HCT116 (cell line): ENCODE measurements around the gene NDUFS6. TPM values are rescaled to one million over a fixed set of nuclear protein-coding genes. Genes with fewer than 3 reads are reported as not detected.

Experiments
- ATAC-seq: fragments of 200-7000 bp; cut with Tn5 transposase; 2 replicates; pipeline ENCODE4 v1.9.1; 2020; ENCODE audit warnings: mild to moderate bottlenecking, moderate library complexity
- BruUV-seq: library from RNA; stranded (reverse); fragments of 400-500 nt; replicated peaks from 2 replicates; lab custom pipeline; 2021; lab: Mats Ljungman, UMichigan
- CTCF ChIA-PET: fragments of 300-600 bp; sonication (Branson Sonifier 250); formaldehyde crosslinking; loops from one replicate; lab custom pipeline; 2021; ENCODE audit warnings: antibody characterized with exemption; lab: Charles Lee
- POLR2A ChIA-PET: fragments of 300-600, 350-600 bp; sonication (Branson Sonifier 250); formaldehyde crosslinking; loops from one replicate; lab custom pipeline; 2021; ENCODE audit warnings: antibody characterized with exemption; lab: Charles Lee
- RAD21 ChIA-PET, 2 experiments: fragments of 300-600 bp; sonication (Branson Sonifier 250); formaldehyde crosslinking; loops; one replicate each; lab custom pipeline; 2023; ENCODE audit warnings: low total read pairs in 2 of 2; ENCODE audit not compliant: uncharacterized antibody in 2 of 2, unreplicated experiment in 2 of 2, low non-redundant PET in 1 of 2; lab: Charles Lee
- DNase-seq: peaks from one replicate; pipeline ENCODE4 v3.0.0-alpha.2; 2010; ENCODE audit warnings: low read depth, low spot score
- H2AFZ ChIP-seq: fragments of 200-600 bp; shearing (Covaris generic), sonication (generic); 2 replicates; pipeline ENCODE4 v1.6.1; 2017; ENCODE audit warnings: low read depth, mixed run types, mixed read lengths, antibody characterized with exemption, low read length; ENCODE audit not compliant: poor library complexity, severe bottlenecking
- H3K27ac ChIP-seq: 2 replicates; pipeline ENCODE4 v1.5.1; 2012; ENCODE audit warnings: low read depth, low read length
- H3K27me3 ChIP-seq: fragments of 200-600 bp; sonication (generic); 2 replicates; pipeline ENCODE4 v1.6.1; 2016; ENCODE audit warnings: mixed run types, low read length, mixed read lengths; ENCODE audit not compliant: insufficient read depth
- H3K36me3 ChIP-seq, 2 experiments: fragments of 200-500 bp in 1 of 2; fragments of 200-600 bp in 1 of 2; sonication (Bioruptor generic) in 1 of 2; sonication (generic) in 1 of 2; 2 replicates each; pipeline versions ENCODE4 v1.5.1 to v1.6.1; 2014 to 2016; ENCODE audit warnings: low read length in 2 of 2, inconsistent platforms in 1 of 2, mixed read lengths in 1 of 2, mixed run types in 1 of 2; ENCODE audit not compliant: insufficient read depth in 2 of 2, control insufficient read depth in 1 of 2
- H3K4me1 ChIP-seq, 2 experiments: fragments of 200-600 bp in 1 of 2; sonication (generic) in 1 of 2; 2 replicates each; pipeline versions ENCODE4 v1.5.1 to v1.6.1; 2012 to 2017; ENCODE audit warnings: low read length in 2 of 2, inconsistent platforms in 1 of 2, mild to moderate bottlenecking in 1 of 2, mixed read lengths in 1 of 2, mixed run types in 1 of 2, moderate library complexity in 1 of 2; ENCODE audit not compliant: insufficient read depth in 2 of 2, control insufficient read depth in 1 of 2
- H3K4me2 ChIP-seq: fragments of 200-600 bp; sonication (generic); 2 replicates; pipeline ENCODE4 v1.6.1; 2017; ENCODE audit warnings: mixed run types, low read length, mixed read lengths
- H3K4me3 ChIP-seq, 2 experiments: fragments of 200-600 bp in 1 of 2; sonication (generic) in 1 of 2; replicated peaks in 1 of 2; 2 replicates each; pipeline ENCODE4 v1.5.1; 2011 to 2016; ENCODE audit warnings: low read length in 2 of 2, control low read depth in 1 of 2, low read depth in 1 of 2, mild to moderate bottlenecking in 1 of 2, mixed read lengths in 1 of 2, mixed run types in 1 of 2
- H3K79me2 ChIP-seq: fragments of 200-600 bp; sonication (generic); 2 replicates; pipeline ENCODE4 v1.6.1; 2017; ENCODE audit warnings: mild to moderate bottlenecking, mixed run types, low read length, moderate library complexity, mixed read lengths; ENCODE audit not compliant: insufficient read depth
- H3K9ac ChIP-seq: fragments of 200-600 bp; sonication (generic); 2 replicates; pipeline ENCODE4 v1.6.1; 2016; ENCODE audit warnings: low read length, mixed read lengths
- H3K9me2 ChIP-seq: fragments of 200-600 bp; sonication (generic), shearing (Covaris generic); 2 replicates; pipeline ENCODE4 v1.6.1; 2017; ENCODE audit warnings: mixed run types, mild to moderate bottlenecking, moderate library complexity; ENCODE audit not compliant: insufficient read depth
- H3K9me3 ChIP-seq, 2 experiments: fragments of 200-500 bp in 1 of 2; fragments of 200-600 bp in 1 of 2; sonication (Bioruptor generic) in 1 of 2; sonication (generic) in 1 of 2; 2 replicates each; pipeline ENCODE4 v1.6.1; 2014 to 2017; ENCODE audit warnings: low read length in 2 of 2, mixed read lengths in 2 of 2, inconsistent platforms in 1 of 2, low read depth in 1 of 2, mild to moderate bottlenecking in 1 of 2, mixed run types in 1 of 2, moderate library complexity in 1 of 2; ENCODE audit not compliant: control insufficient read depth in 1 of 2, insufficient read depth in 1 of 2
- H4K20me1 ChIP-seq: fragments of 200-600 bp; sonication (generic), shearing (Covaris generic); 2 replicates; pipeline ENCODE4 v1.6.1; 2017; ENCODE audit warnings: mixed run types, mild to moderate bottlenecking, moderate library complexity; ENCODE audit not compliant: insufficient read depth
- ZNF274 ChIP-seq: fragments of 200-500 bp; sonication (Bioruptor generic); IDR thresholded peaks from 2 replicates; pipeline ENCODE4 v1.6.1; 2014; ENCODE audit warnings: mild to moderate bottlenecking, low read depth, low read length, inconsistent platforms
- intact Hi-C: fragments of 100-400 bp; cut with micrococcal nuclease; formaldehyde crosslinking; loops from 2 replicates; pipeline ENCODE4 v1.10.0; 2022
- total RNA-seq: library from RNA; stranded (reverse); gene quantifications from one replicate; pipeline ENCODE4 v1.2.1, GENCODE V29; 2021; ENCODE audit not compliant: unreplicated experiment
- TF ChIP-seq, protein P1 (sequence below), 3 experiments: fragments of 200-600 bp in 1 of 3; sonication (generic) in 1 of 3; IDR thresholded peaks in 2 of 3; conservative IDR thresholded peaks in 1 of 3; 2 replicates each; pipeline ENCODE4 v1.5.1; 2012 to 2017; ENCODE audit warnings: low read depth in 2 of 3, low read length in 2 of 3, antibody characterized with exemption in 1 of 3, borderline replicate concordance in 1 of 3, control low read depth in 1 of 3, mild to moderate bottlenecking in 1 of 3, mixed read lengths in 1 of 3, mixed run types in 1 of 3, moderate library complexity in 1 of 3; ENCODE audit not compliant: insufficient read depth in 1 of 3

The NDUFS6 gene
- total RNA-seq, 1 experiment from 2014 or later = 43.8 TPM

DNA sequence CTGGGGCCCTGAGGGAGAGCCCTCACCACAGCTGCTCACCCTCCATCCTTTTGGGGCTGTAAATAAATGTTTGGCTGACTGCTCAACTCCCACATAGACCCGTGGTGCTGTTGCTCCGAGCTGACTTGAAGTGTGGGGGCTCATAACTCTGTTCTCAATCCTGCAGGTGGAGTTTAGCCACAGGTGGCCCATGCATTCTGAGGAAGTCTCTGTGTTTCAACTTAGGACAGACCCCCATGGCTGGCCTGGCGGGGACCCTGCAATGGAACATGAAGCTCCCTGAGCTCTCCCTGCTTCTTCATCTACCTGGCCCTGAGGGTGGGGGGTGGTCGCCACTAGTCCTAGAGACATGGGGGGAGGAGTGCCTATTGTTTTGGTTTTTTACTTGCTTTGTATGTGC, 19.7 kb downstream of the NDUFS6 start:
- CTCF ChIA-PET = no interaction called here
- DNase-seq = no peak
- POLR2A ChIA-PET = no interaction called here
- Histone ChIP-seq H3K36me3 (peaks cover 9 to 30% of the 10 kb centered on the region in 2 experiments; a peak in 3 of 4 replicates), H2AFZ (no peak overlapping the region), H3K27me3 (no peaks in the 10 kb centered on the region), H3K4me2 (no peak overlapping the region), H3K9ac (no peak overlapping the region), H3K9me2 (no peaks in the 10 kb centered on the region), H3K27ac (no peak overlapping the region), H3K4me3 (no peak overlapping the region), H4K20me1 (no peaks in the 10 kb centered on the region), H3K79me2 (peaks cover 22% of the 10 kb centered on the region), H3K9me3 (no peaks in the 10 kb centered on the region), H3K4me1 (no peaks in the 10 kb centered on the region)
- RAD21 ChIA-PET = no interaction called here
- intact Hi-C loops = no loop called here
- ATAC-seq = no peak
- TF ChIP-seq, protein P1, sequence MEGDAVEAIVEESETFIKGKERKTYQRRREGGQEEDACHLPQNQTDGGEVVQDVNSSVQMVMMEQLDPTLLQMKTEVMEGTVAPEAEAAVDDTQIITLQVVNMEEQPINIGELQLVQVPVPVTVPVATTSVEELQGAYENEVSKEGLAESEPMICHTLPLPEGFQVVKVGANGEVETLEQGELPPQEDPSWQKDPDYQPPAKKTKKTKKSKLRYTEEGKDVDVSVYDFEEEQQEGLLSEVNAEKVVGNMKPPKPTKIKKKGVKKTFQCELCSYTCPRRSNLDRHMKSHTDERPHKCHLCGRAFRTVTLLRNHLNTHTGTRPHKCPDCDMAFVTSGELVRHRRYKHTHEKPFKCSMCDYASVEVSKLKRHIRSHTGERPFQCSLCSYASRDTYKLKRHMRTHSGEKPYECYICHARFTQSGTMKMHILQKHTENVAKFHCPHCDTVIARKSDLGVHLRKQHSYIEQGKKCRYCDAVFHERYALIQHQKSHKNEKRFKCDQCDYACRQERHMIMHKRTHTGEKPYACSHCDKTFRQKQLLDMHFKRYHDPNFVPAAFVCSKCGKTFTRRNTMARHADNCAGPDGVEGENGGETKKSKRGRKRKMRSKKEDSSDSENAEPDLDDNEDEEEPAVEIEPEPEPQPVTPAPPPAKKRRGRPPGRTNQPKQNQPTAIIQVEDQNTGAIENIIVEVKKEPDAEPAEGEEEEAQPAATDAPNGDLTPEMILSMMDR (IDR thresholded peaks at IDR 0.05 in 2 of 3, conservative IDR thresholded peaks at IDR 0.05 in 1 of 3; ENCODE audit: borderline replicate concordance in 1 of 3, insufficient read depth in 1 of 3, low read depth in 2 of 3, low read length in 2 of 3) = no peak
- BruUV-seq = no TSS peak

DNA sequence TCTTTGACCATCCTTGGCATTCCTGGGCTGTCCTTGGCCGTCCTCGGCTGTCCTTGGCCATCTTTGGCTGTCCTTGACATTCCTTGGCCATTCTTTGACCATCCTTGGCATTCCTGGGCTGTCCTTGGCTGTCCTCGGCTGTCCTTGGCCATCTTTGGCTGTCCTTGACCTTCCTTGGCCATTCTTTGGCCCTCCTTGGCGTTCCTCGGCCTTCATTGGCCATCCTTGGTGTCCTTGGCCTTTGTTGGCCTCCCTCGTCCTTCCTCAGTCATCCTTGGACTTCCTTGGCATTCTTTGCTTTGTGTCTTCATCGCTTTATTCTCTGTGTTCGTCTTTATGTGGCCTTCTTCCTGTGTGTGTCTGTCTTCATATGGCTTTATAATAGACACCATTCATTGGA, 20.7 kb downstream of the NDUFS6 start:
- no peak for ATAC-seq
- CTCF ChIA-PET = no interaction called here
- intact Hi-C loops = no loop called here

More for the DNA sequence above, 20.7 kb downstream of the NDUFS6 start:
- Histone ChIP-seq H2AFZ (no peak overlapping the region), H3K4me3 (no peak overlapping the region), H3K27me3 (no peaks in the 10 kb centered on the region), H3K4me2 (no peak overlapping the region), H3K27ac (no peak overlapping the region), H3K9me2 (no peaks in the 10 kb centered on the region), H3K4me1 (no peaks in the 10 kb centered on the region), H3K9me3 (no peaks in the 10 kb centered on the region), H3K9ac (no peak overlapping the region), H3K79me2 (peaks cover 22% of the 10 kb centered on the region), H3K36me3 (peaks cover 9 to 26% of the 10 kb centered on the region in 2 experiments; a peak in 3 of 4 replicates), H4K20me1 (no peaks in the 10 kb centered on the region)
- ChIA-PET RAD21 (no interaction called here), POLR2A (no interaction called here)
- TF ChIP-seq ZNF274 = no peak
- no peak for DNase-seq
- no TSS peak for BruUV-seq
